OCI-LY1 (cell line): Measurements from ENCODE around the gene ZNF296.

ENCODE experiments used
- EZH2 ChIP-seq: fragments of 200-600 bp; sonication (generic), shearing (Covaris generic); IDR thresholded peaks from 2 replicates; pipeline ENCODE4 v1.8.0; 2017; ENCODE audit warnings: borderline replicate concordance, mixed run types, mild to moderate bottlenecking, antibody characterized with exemption, low read length, moderate library complexity, mixed read lengths
- TF ChIP-seq, protein P1 (sequence below): fragments of 200-600 bp; sonication (generic), shearing (Covaris generic); IDR thresholded peaks from 2 replicates; pipeline ENCODE4 v1.5.1; 2017; ENCODE audit warnings: mild to moderate bottlenecking, antibody characterized with exemption, low read length, moderate library complexity, mixed read lengths

DNA sequence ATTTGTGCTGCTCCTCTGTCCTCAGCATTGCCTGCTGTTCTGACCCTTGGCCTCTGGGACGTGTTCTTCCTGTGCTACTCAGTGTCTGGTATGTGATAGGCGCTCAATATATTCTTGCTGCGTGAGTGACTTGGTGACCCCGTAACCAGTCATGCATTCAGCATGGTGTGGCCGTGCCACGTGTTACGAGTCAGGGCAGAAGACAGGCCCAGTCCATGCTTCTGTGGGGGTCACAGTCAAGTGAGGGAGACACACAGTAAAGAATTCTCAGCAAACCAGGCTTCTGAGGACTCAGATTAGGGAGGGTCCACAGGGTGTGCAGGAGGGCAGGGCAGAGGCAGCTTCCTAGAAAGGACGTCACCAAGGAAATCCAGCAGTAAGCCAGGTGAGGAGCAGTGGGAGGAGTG lies 24.6 kb upstream of the ZNF296 start:
- TF ChIP-seq, protein P1, sequence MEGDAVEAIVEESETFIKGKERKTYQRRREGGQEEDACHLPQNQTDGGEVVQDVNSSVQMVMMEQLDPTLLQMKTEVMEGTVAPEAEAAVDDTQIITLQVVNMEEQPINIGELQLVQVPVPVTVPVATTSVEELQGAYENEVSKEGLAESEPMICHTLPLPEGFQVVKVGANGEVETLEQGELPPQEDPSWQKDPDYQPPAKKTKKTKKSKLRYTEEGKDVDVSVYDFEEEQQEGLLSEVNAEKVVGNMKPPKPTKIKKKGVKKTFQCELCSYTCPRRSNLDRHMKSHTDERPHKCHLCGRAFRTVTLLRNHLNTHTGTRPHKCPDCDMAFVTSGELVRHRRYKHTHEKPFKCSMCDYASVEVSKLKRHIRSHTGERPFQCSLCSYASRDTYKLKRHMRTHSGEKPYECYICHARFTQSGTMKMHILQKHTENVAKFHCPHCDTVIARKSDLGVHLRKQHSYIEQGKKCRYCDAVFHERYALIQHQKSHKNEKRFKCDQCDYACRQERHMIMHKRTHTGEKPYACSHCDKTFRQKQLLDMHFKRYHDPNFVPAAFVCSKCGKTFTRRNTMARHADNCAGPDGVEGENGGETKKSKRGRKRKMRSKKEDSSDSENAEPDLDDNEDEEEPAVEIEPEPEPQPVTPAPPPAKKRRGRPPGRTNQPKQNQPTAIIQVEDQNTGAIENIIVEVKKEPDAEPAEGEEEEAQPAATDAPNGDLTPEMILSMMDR: no peak
- no peak for TF ChIP-seq EZH2
